WI38 (cell line): Measurements from ENCODE around the gene LZTR1.

Experiments
- H3K4me3 ChIP-seq: 2 replicates; pipeline ENCODE4 v1.5.1; 2011; ENCODE audit warnings: low read depth, mild to moderate bottlenecking, control low read depth, low read length
- CTCF ChIP-seq: IDR thresholded peaks from 2 replicates; pipeline ENCODE4 v1.5.1; 2012; ENCODE audit warnings: low read depth, mild to moderate bottlenecking, control low read depth, low read length

Gene LZTR1

GRCh38 chr22:20960609-20961008, 21.5 kb upstream of the LZTR1 start:
- H3K4me3 ChIP-seq = no peak overlapping the region
- no peak for TF ChIP-seq CTCF

- no peak for TF ChIP-seq CTCF
- no peak overlapping the region for H3K4me3 ChIP-seq
These were observed 19.6 kb upstream of the LZTR1 start for GRCh38 chr22:20962491-20962945.

GRCh38 chr22:20963201-20964052, 18.7 kb upstream of the LZTR1 start:
- no peak overlapping the region for H3K4me3 ChIP-seq
- no peak for TF ChIP-seq CTCF

- no peak for TF ChIP-seq CTCF
- H3K4me3 ChIP-seq = no peak overlapping the region
These were observed 17.9 kb upstream of the LZTR1 start for GRCh38 chr22:20964090-20964798.

GRCh38 chr22:20964799-20965103, 17.3 kb upstream of the LZTR1 start:
- no peak overlapping the region for H3K4me3 ChIP-seq

GRCh38 chr22:20965104-20965887, 16.8 kb upstream of the LZTR1 start:
- H3K4me3 ChIP-seq = peak overlapping the region; percentile 8; the same call in 1 of the 2 replicates
- no peak for TF ChIP-seq CTCF

More at GRCh38 chr22:20964799-20965103, 17.3 kb upstream of the LZTR1 start:
- no peak for TF ChIP-seq CTCF
